GM21447 (cell line): ENCODE results near the gene HDAC4.
"Not testable (repeated sequence)": the region's sequence is repeated elsewhere in the genome, so short reads cannot be mapped to it uniquely, and the experiment has no call there.

Source experiments
- ATAC-seq: cut with Tn5 transposase; IDR thresholded peaks from one replicate; pipeline ENCODE4 v1.9.1; 2021; ENCODE audit not compliant: unreplicated experiment

The HDAC4 gene

GRCh38 chr2:239180526-239181073, 220.2 kb downstream of the HDAC4 start:
- ATAC-seq = no peak

- ATAC-seq = no peak
Observed at GRCh38 chr2:239179851-239180371, 220.9 kb downstream of the HDAC4 start.

GRCh38 chr2:239178954-239179353, 221.9 kb downstream of the HDAC4 start:
- no peak for ATAC-seq

- ATAC-seq = no peak
Observed at GRCh38 chr2:239178484-239178883, 222.3 kb downstream of the HDAC4 start.

DNA sequence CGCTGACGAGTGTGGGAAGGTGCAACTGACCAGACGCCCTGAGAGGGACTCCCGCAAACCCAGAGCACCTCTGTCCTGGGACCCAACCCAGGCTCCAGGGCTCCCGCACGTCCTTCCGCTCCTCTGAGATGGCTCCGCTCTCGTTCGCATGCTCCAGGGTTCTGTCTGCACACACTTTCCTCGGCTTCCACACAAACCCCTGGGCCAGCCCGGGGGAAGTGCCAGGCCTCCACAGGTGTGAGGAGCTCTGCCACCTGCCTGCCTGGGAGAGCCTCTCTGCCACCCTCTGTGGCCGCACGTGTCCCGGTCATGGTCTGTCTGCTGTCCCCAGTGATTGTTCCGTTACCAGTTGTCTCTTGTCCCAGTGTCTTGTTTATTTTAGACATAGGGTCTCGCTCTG, 222.9 kb downstream of the HDAC4 start:
- ATAC-seq = no peak

DNA sequence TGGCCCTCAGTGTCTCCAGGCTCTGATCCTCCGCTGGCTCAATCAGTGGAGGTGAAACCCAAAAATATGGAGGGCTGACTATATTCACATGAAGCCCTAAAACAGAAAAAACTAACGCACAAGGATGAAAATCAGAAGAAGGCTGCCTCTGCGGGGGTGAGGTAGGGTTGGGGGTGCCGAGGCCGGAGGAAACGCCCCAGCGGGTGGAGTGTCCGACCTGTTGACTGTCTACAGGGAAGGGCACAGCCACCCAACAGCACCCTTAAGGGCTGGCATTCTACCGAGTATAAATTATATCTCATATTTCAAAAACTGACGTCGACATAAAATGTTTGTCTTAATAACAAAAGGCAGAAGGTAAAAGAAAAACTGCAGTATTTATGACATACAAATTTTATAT, 223.5 kb downstream of the HDAC4 start:
- no peak for ATAC-seq

DNA sequence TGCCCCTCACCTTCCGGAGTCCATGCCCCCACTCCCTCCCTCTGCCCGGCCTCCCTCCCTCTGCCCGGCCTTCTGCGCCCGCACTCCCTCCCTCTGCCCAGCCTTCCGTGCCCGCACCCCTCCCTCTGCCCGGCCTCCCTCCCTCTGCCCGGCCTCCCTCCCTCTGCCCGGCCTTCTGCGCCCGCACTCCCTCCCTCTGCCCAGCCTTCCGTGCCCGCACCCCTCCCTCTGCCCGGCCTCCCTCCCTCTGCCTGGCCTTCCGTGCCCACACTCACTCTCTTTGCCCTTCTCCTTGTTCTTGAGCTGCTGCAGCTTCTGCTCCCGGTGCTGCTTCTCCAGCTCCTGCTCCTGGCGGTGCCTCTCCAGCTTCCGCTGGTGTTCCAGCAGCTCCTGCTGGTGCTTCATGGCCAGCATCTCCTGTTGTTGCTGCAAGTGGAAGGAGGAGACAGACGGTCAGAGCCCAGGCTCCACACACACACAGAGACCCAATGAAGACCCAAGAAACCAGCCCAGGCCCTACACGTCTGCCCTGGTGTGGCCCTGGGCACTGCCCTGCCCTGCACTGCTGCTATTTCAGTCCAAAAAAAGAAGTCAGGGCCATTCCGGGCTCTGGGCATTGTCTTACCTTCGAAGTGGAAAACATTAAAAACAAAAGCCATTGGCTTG, 224.5 kb downstream of the HDAC4 start:
- not testable (repeated sequence) for ATAC-seq

DNA sequence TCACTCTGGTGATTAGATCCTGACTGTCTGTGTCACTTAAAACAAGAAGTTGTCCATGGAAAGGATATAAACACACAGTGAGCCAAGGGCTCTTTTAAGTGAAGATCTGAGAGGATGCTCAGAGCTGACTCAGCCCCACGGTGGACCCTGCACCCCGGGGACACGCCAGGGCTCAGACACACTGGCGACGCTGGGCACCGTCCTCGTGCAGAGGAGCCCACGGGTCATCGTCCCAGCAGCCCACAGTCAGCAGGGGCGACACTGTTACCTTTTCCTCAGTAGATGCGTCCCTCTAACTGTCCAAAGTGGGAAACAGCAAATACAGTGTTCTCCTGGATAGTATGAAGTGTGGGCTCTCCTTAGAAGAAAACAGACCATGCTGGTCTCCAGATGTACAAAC, 225.6 kb downstream of the HDAC4 start:
- ATAC-seq = no peak

DNA sequence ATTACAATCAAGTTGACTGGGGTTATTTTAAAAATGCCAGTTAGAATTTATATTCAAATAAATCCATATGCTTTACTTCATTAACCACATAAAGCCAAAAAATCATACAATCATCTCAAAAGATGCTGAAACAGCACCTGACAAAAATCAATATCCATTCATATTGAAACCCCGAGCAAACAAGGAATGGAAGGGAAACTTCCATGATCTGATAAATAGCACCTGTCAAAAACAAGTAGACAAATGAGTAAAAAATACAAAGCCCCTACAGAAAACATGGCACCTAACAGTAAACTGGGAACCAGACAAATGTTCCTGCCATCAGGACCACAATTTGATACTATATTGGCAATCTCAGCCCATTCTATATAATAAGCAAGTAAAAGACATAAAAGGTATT, 227.5 kb downstream of the HDAC4 start:
- no peak for ATAC-seq

DNA sequence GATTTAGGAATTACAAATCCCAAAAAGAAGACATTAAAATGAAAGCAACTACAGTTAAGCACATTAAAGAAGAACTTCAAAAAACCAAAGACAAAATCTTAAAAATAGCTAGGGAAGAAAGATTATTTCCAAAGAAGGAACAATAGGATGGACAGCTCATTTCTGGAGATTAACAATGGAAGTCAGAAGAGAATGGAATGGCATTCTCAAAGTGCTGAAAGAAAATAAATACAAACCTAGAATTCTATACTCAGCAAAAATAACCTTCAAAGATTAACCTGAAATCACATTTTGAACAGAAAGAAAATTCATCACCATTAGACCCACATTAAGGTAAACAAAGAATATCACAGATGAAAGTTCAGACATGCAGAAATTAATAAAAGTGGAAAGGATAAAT, 229.2 kb downstream of the HDAC4 start:
- ATAC-seq = no peak

DNA sequence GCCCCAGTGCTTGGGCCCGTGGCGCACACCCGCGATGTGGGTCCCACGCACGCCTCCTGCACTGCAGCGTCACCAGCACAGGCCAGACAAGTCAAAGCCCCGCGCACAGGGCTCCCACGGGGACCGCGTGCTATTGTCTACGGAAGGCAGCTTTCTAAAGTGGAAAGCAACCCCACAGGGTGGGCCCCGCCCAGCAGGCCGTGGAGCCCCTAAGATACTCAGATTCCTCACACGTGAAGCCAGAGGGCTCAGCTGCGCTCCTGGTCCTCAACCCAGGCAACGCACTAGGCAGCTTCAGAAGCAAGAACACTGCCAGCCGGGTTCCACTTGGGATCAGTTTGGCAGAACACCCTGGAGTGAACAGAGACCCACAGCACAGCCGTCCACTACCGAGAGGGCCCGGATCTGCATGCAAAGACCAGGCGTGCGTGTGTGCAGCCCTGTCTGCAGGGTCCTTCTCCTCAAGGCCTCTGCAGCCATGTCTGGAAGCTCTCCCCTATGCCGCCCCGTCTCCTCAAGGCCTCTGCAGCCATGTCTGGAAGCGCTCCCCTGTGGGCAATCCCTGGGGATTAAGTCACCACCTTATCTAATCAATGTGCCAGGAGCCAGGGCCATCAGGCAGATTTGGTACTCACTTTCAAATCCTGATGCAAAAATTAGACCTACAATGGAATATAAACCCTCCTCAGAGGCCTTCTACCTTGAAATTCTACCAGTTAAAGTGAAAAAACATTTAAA, 231.3 kb downstream of the HDAC4 start:
- ATAC-seq = no peak

- ATAC-seq = no peak
Observed at GRCh38 chr2:239168575-239168974, 232.2 kb downstream of the HDAC4 start.

- ATAC-seq = no peak
Observed at GRCh38 chr2:239167766-239168444, 232.9 kb downstream of the HDAC4 start.

- ATAC-seq = no peak
Observed at GRCh38 chr2:239167011-239167673, 233.7 kb downstream of the HDAC4 start.

DNA sequence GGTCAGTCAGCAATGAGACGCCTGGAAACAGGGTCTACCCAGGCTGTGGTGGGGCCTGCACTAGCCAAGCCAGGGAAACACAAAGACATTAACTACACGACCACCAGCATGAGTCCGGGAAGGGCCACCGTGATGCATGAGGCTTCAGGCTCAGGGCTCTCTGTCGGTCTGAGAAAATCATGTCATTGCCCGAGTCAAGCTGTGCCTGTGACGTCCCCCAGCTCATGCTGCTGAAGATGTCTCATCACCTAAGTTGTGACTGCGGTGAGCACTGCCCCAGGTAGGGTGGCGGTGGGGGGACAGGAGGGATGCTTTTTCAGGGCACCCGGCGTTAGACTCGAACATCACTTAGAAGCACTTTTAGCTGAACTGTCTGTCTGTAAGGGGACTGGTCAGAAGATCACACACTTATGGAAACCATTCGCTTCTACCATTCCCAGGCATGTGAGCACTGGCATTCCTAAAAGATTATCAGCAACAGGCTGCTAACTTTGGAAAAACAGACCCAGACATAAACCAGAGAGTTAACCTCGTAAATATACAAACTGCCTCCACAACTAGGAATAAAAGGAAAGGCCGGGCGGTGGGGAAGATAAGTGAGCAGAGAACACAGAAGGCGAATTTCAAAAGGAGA, 234.5 kb downstream of the HDAC4 start:
- no peak for ATAC-seq

DNA sequence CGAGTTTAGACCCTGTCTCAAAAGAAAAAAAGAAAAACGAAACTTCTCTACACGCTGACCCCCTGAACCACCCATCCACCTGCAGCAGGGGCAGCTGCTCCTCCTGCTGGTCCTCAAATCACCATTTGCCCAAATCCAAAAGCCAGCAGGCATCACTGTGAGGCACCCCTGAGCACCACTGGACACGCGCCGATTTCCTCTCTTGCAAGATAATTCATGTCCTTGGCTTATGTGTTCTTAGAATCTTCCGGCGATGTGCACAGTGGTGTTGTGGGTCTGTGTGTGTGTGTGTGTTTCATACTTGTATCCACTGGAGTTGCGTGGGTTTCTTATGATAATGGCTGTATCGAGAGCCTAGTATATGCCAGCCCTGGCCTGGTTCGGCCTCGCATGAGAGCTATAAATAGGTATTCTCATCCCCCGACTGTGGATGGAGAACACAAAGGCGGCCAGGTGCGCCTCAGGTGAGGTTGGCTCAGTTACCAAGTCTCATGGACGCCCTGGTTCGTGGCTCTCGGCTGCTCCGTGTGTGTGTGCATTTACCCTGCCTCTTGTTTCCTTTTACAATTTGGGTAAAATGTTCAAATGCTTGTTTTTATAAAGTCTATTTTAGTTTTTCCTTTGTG, 235.5 kb downstream of the HDAC4 start:
- ATAC-seq = no peak

DNA sequence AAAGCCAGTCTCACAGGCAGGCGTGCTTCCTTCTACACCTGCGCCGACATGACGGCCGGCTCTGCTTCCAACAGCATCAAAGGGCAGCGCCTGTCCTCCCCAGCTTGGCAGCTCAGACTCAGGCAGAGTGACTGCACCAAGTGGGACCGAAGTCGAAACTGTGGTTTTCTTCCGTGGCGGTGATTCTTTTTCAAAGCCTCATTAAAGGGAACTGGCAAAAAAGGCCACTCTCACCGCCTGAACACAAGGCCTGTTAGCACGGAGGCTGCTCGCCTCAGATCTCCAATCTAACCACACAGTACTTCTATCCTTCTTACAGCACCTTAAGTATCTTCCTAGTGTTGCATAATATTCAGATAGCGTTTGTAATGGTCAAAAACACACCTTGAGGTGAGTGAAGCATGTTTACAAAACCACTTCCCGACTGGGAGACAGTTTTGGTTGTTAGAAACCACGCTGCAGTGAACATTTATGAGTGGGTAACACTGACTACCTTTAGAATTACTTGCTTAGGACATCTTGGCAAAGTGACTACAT, 236.4 kb downstream of the HDAC4 start:
- ATAC-seq = no peak

DNA sequence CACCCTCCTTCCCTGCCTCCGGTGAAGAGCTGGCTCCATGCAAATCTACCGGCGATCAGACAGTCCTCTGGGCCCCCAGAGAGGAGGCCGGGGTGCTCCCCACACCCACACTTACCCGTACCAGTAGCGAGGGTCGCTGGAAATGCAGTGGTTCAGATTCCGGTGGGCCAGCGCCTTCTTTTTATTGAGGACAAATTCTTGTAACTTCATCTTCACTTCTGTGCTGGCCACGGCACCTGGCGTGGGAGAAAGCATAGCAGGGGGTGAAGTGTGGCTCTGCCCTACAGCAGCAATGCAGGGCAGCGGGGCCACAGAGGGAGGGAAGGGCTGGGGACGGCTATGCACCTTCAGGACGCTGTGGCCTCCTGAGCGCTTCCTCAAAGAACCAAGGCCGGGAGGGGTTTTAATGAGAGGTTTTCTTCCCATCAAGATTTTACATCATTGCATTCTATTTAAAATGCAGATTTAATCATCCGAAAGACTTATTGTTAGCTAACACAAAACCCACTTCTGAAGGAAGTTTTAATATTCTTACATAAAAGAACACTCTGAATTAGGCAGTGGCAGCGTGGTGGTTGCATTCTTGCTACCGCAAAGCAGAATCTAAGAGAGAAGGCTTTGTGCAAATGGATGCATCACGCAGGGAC, 237.0 kb downstream of the HDAC4 start:
- no peak for ATAC-seq

DNA sequence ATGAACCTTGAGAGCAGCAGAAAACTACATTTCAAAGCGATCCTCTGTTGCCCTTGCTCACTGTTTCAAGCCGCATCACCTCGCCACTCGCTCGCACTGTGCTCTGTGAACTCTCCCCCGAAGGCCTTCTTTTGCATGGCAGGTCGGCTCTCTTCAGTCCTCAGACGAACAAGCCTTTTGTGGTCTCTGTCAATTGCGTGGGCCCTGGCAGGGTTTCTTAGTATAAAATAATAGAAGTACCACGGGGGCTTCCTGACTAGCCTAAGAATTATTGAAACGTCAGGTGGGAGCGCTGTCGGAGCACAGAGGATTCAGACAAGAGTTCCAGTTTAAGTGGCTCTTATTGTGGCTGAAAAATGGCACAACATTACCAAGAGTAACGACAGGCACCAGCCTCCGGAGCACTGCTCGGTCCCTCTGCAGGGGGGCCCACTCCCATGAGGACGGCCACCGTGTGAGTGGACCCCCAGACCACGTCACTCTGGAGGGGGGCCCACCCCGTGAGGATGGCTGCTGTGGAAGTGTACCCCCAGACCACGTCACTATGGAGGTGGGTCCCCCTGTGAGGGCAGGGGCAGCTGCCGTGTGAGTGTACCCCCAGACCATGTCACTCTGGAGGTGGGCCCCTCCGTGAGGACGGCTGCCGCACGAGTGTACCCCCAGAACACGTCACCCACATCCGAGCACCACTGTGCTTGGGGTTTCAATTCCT, 237.7 kb downstream of the HDAC4 start:
- ATAC-seq = no peak
